ENCODE results near the gene SVEP1. TPM values are rescaled to one million over a fixed set of nuclear protein-coding genes. Genes with fewer than 3 reads are reported as not detected.

The SVEP1 gene
- total and polyA plus RNA-seq, 7 experiments from 2014 or later, result 0.08 to 0.22 TPM; not detected in 5

DNA sequence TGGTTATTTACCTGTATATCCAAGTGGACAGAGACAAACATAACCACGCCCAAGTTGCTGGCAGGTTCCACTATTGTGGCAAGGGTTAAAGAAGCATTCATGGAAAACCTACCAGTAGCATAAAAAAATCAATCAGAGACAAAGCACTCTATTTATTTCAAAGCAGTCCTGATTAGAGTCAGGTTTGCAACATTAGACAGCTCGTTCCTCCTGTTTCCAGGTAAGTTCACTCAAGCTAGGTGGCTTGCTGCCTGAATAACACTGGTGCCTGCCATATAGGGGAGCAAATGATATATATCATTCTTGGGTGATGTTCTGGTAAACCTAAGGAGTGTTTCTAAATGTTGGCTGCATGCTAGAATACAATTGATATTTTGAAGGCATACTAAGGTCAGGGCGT lies 122.3 kb downstream of the SVEP1 start:
- H3K27me3 Mint-ChIP-seq, result peaks cover 0 to 4% (median 0%) of the 10 kb centered on the region in 5 donors
- Histone ChIP-seq H3K27ac (ENCODE audit: low read depth, low read length) (no peak overlapping the region), H3K27me3 (ENCODE audit: control insufficient read depth in 2 of 2, insufficient read depth in 2 of 2, low read length in 2 of 2) (no peaks in the 10 kb centered on the region), H3K4me1 (ENCODE audit: control insufficient read depth in 2 of 2, insufficient read depth in 2 of 2, low read length in 2 of 2) (no peaks in the 10 kb centered on the region), H3K9me3 (ENCODE audit: control insufficient read depth in 2 of 3, low read length in 3 of 3) (no peaks in the 10 kb centered on the region), H3K36me3 (ENCODE audit: control insufficient read depth in 2 of 3, insufficient read depth in 3 of 3, low read length in 3 of 3) (no peaks in the 10 kb centered on the region), H3K4me3 (ENCODE audit: low read length) (no peak overlapping the region)
- POLR2A ChIA-PET, result no interaction called here
- H3K27ac Mint-ChIP-seq, result no peak overlapping the region
- H3K4me3 Mint-ChIP-seq, result no peak overlapping the region
- ATAC-seq, result no peak
- no peaks in the 10 kb centered on the region for H3K9me3 Mint-ChIP-seq
- DNase-seq, result no peak
- no peaks in the 10 kb centered on the region for H3K36me3 Mint-ChIP-seq
- intact Hi-C loops (cut with micrococcal nuclease), result loop anchor here in 1 of 2 donors (10.0 kb wide), 1 partner anchor 168 kb away; no protein-coding TSS in a partner anchor
- CTCF ChIA-PET, result no interaction called here
- no peaks in the 10 kb centered on the region for H3K4me1 Mint-ChIP-seq

GRCh38 chr9:110456681-110457080 lies 122.9 kb downstream of the SVEP1 start:
- intact Hi-C loops (cut with micrococcal nuclease), result loop anchor here in 1 of 2 donors (10.0 kb wide), 1 partner anchor 168 kb away; no protein-coding TSS in a partner anchor
- Mint-ChIP-seq H3K4me1 (no peaks in the 10 kb centered on the region), H3K27ac (no peak overlapping the region), H3K4me3 (no peak overlapping the region), H3K9me3 (no peaks in the 10 kb centered on the region), H3K27me3 (peaks cover 0 to 4% (median 0%) of the 10 kb centered on the region in 5 donors), H3K36me3 (no peaks in the 10 kb centered on the region)
- ChIA-PET CTCF (no interaction called here), POLR2A (no interaction called here)
- Histone ChIP-seq H3K27me3 (ENCODE audit: control insufficient read depth in 2 of 2, insufficient read depth in 2 of 2, low read length in 2 of 2) (no peaks in the 10 kb centered on the region), H3K9me3 (ENCODE audit: control insufficient read depth in 2 of 3, low read length in 3 of 3) (no peaks in the 10 kb centered on the region), H3K36me3 (ENCODE audit: control insufficient read depth in 2 of 3, insufficient read depth in 3 of 3, low read length in 3 of 3) (no peaks in the 10 kb centered on the region), H3K4me3 (ENCODE audit: low read length) (no peak overlapping the region), H3K4me1 (ENCODE audit: control insufficient read depth in 2 of 2, insufficient read depth in 2 of 2, low read length in 2 of 2) (no peaks in the 10 kb centered on the region), H3K27ac (ENCODE audit: low read depth, low read length) (no peak overlapping the region)
- DNase-seq (no peak), ATAC-seq (no peak)

- Histone ChIP-seq H3K27ac (ENCODE audit: low read depth, low read length) (no peak overlapping the region), H3K4me1 (ENCODE audit: control insufficient read depth in 2 of 2, insufficient read depth in 2 of 2, low read length in 2 of 2) (no peaks in the 10 kb centered on the region), H3K9me3 (ENCODE audit: control insufficient read depth in 2 of 3, low read length in 3 of 3) (no peaks in the 10 kb centered on the region), H3K27me3 (ENCODE audit: control insufficient read depth in 2 of 2, insufficient read depth in 2 of 2, low read length in 2 of 2) (no peaks in the 10 kb centered on the region), H3K4me3 (ENCODE audit: low read length) (no peak overlapping the region), H3K36me3 (ENCODE audit: control insufficient read depth in 2 of 3, insufficient read depth in 3 of 3, low read length in 3 of 3) (no peaks in the 10 kb centered on the region)
- no peak overlapping the region for H3K27ac Mint-ChIP-seq
- DNase-seq (no peak), ATAC-seq (no peak)
- ChIA-PET CTCF (no interaction called here), POLR2A (no interaction called here)
- no peaks in the 10 kb centered on the region for H3K4me1 Mint-ChIP-seq
- intact Hi-C loops (cut with micrococcal nuclease), result loop anchor here in 1 of 2 donors (10.0 kb wide), 1 partner anchor 169 kb away; no protein-coding TSS in a partner anchor
- no peaks in the 10 kb centered on the region for H3K36me3 Mint-ChIP-seq
- H3K9me3 Mint-ChIP-seq, result no peaks in the 10 kb centered on the region
- no peak overlapping the region for H3K4me3 Mint-ChIP-seq
- peaks cover 0 to 4% (median 2%) of the 10 kb centered on the region in 5 donors for H3K27me3 Mint-ChIP-seq
Measured at GRCh38 chr9:110455860-110456259, 123.7 kb downstream of the SVEP1 start.

DNA sequence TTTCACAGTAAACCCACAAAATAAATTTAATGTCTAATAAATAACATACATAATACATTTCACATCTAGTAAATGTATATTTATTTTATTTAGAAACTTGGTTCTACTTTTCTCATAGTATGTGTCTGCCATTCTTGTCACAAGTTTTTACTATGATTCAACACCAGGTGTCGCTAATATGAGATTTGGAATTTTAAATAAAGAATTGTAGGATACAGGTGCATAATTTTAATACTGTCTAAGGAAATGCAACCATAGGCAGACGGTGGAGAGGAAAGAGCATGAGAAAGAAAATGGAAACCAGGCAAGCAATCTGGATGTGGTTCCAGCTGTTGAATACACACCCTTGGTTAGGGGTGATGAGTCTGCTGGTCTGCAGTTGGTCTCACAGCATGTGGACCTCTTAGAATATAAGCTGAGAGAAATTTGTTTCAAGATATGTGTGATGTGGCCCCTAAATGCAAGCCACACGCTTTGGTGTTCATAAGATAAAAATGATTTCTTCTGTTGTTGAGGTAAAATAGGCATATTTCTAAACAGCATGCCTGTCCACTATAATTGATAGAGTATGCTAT lies 127.2 kb downstream of the SVEP1 start:
- ChIA-PET POLR2A (no interaction called here), CTCF (no interaction called here)
- intact Hi-C loops (cut with micrococcal nuclease), result loop anchor here in 1 of 2 donors (2.0 to 10.0 kb wide), 2 partner anchors 172 to 846 kb away; no protein-coding TSS in a partner anchor
- Mint-ChIP-seq H3K9me3 (no peaks in the 10 kb centered on the region), H3K27me3 (peaks cover 0 to 7% (median 0%) of the 10 kb centered on the region in 5 donors), H3K36me3 (no peaks in the 10 kb centered on the region), H3K27ac (peak overlapping the region in 1 of 9 donors; percentile 76), H3K4me3 (no peak overlapping the region), H3K4me1 (no peaks in the 10 kb centered on the region)
- no peak overlapping the region for H3K27ac ChIP-seq (ENCODE audit: low read depth, low read length)
- no peak overlapping the region for H3K4me3 ChIP-seq (ENCODE audit: low read length)
- H3K4me1 ChIP-seq (ENCODE audit: control insufficient read depth in 2 of 2, insufficient read depth in 2 of 2, low read length in 2 of 2), result no peaks in the 10 kb centered on the region
- DNase-seq (no peak), ATAC-seq (no peak)
- H3K9me3 ChIP-seq (ENCODE audit: control insufficient read depth in 2 of 3, low read length in 3 of 3), result no peaks in the 10 kb centered on the region
- no peaks in the 10 kb centered on the region for H3K27me3 ChIP-seq (ENCODE audit: control insufficient read depth in 2 of 2, insufficient read depth in 2 of 2, low read length in 2 of 2)
- no peaks in the 10 kb centered on the region for H3K36me3 ChIP-seq (ENCODE audit: control insufficient read depth in 2 of 3, insufficient read depth in 3 of 3, low read length in 3 of 3)

DNA sequence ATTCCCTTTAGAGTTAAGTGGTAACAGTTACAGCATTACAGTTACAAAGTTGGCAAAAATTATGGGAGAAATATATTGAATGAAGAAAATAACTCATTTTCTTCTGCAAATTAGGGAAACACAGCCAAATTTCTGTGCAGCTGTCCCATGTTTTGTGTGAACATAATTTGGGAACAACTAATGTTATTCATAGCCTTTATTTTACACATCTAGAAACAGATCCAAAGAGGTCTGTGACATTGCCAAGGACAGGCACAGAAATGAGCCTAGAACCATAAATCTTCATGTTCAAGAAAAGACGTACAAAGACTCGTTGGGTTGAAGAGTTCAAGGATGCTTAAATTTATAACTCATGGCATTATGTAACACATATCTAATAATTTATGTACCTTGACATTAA lies 127.8 kb downstream of the SVEP1 start:
- ChIA-PET POLR2A (no interaction called here), CTCF (no interaction called here)
- Histone ChIP-seq H3K4me3 (ENCODE audit: low read length) (no peak overlapping the region), H3K9me3 (ENCODE audit: control insufficient read depth in 2 of 3, low read length in 3 of 3) (no peaks in the 10 kb centered on the region), H3K4me1 (ENCODE audit: control insufficient read depth in 2 of 2, insufficient read depth in 2 of 2, low read length in 2 of 2) (no peaks in the 10 kb centered on the region), H3K36me3 (ENCODE audit: control insufficient read depth in 2 of 3, insufficient read depth in 3 of 3, low read length in 3 of 3) (no peaks in the 10 kb centered on the region), H3K27ac (ENCODE audit: low read depth, low read length) (no peak overlapping the region), H3K27me3 (ENCODE audit: control insufficient read depth in 2 of 2, insufficient read depth in 2 of 2, low read length in 2 of 2) (no peaks in the 10 kb centered on the region)
- no peaks in the 10 kb centered on the region for H3K9me3 Mint-ChIP-seq
- no peak overlapping the region for H3K4me3 Mint-ChIP-seq
- H3K36me3 Mint-ChIP-seq, result no peaks in the 10 kb centered on the region
- H3K27ac Mint-ChIP-seq, result no peak overlapping the region
- no peak for DNase-seq
- H3K27me3 Mint-ChIP-seq, result peaks cover 0 to 7% (median 0%) of the 10 kb centered on the region in 5 donors
- no peak for ATAC-seq
- intact Hi-C loops (cut with micrococcal nuclease), result loop anchor here in 1 of 2 donors (2.0 to 10.0 kb wide), 2 partner anchors 173 to 847 kb away; no protein-coding TSS in a partner anchor
- H3K4me1 Mint-ChIP-seq, result no peaks in the 10 kb centered on the region

DNA sequence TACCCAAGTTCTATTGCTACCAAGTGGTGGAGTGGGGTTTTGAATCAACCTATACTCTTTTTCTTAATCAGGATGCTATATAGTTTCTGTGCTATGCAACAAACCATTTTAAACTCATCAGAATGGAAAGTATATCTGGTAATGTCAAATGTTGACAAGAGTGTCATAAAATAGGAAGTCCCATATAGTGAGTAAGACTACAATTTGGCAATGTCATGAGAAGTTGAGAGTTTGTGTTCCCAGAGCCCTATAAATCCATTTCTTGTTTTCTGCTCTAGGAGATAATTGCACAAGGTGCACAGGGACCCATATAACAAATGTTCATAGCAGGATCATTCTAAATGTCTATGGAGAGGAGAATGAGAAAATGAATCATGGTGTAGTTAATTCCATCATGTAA lies 132.1 kb downstream of the SVEP1 start:
- no peaks in the 10 kb centered on the region for H3K4me1 ChIP-seq (ENCODE audit: control insufficient read depth in 2 of 2, insufficient read depth in 2 of 2, low read length in 2 of 2)
- H3K27ac ChIP-seq (ENCODE audit: low read depth, low read length), result no peak overlapping the region
- POLR2A ChIA-PET, result no interaction called here
- no peak overlapping the region for H3K4me3 Mint-ChIP-seq
- no peaks in the 10 kb centered on the region for H3K36me3 ChIP-seq (ENCODE audit: control insufficient read depth in 2 of 3, insufficient read depth in 3 of 3, low read length in 3 of 3)
- DNase-seq (no peak), ATAC-seq (no peak)
- CTCF ChIA-PET, result no interaction called here
- no peaks in the 10 kb centered on the region for H3K4me1 Mint-ChIP-seq
- no peaks in the 10 kb centered on the region for H3K9me3 ChIP-seq (ENCODE audit: control insufficient read depth in 2 of 3, low read length in 3 of 3)
- peaks cover 0 to 10% (median 6%) of the 10 kb centered on the region in 5 donors for H3K27me3 Mint-ChIP-seq
- H3K27ac Mint-ChIP-seq, result no peak overlapping the region
- intact Hi-C loops (cut with micrococcal nuclease), result no loop called here
- no peaks in the 10 kb centered on the region for H3K27me3 ChIP-seq (ENCODE audit: control insufficient read depth in 2 of 2, insufficient read depth in 2 of 2, low read length in 2 of 2)
- peaks cover 0 to 18% (median 3%) of the 10 kb centered on the region in 11 donors for H3K9me3 Mint-ChIP-seq
- H3K36me3 Mint-ChIP-seq, result no peaks in the 10 kb centered on the region
- H3K4me3 ChIP-seq (ENCODE audit: low read length), result no peak overlapping the region

- ChIA-PET CTCF (no interaction called here), POLR2A (no interaction called here)
- H3K4me1 ChIP-seq (ENCODE audit: control insufficient read depth in 2 of 2, insufficient read depth in 2 of 2, low read length in 2 of 2), result no peaks in the 10 kb centered on the region
- peaks cover 0 to 18% (median 4%) of the 10 kb centered on the region in 11 donors for H3K9me3 Mint-ChIP-seq
- intact Hi-C loops (cut with micrococcal nuclease), result no loop called here
- H3K36me3 Mint-ChIP-seq, result no peaks in the 10 kb centered on the region
- no peaks in the 10 kb centered on the region for H3K36me3 ChIP-seq (ENCODE audit: control insufficient read depth in 2 of 3, insufficient read depth in 3 of 3, low read length in 3 of 3)
- no peak overlapping the region for H3K4me3 Mint-ChIP-seq
- no peak overlapping the region for H3K4me3 ChIP-seq (ENCODE audit: low read length)
- no peaks in the 10 kb centered on the region for H3K4me1 Mint-ChIP-seq
- peak; percentile 27 for ATAC-seq
- H3K27me3 Mint-ChIP-seq, result peaks cover 0 to 18% (median 6%) of the 10 kb centered on the region in 5 donors
- H3K27me3 ChIP-seq (ENCODE audit: control insufficient read depth in 2 of 2, insufficient read depth in 2 of 2, low read length in 2 of 2), result no peaks in the 10 kb centered on the region
- H3K27ac Mint-ChIP-seq, result no peak overlapping the region
- no peak overlapping the region for H3K27ac ChIP-seq (ENCODE audit: low read depth, low read length)
- H3K9me3 ChIP-seq (ENCODE audit: control insufficient read depth in 2 of 3, low read length in 3 of 3), result no peaks in the 10 kb centered on the region
- DNase-seq, result no peak
Measured at GRCh38 chr9:110446171-110446570, 133.4 kb downstream of the SVEP1 start.
